ENCODE measurements around the gene KRCC1. TPM values are rescaled to one million over a fixed set of nuclear protein-coding genes. Genes with fewer than 3 reads are reported as not detected.

KRCC1 gene
- total and polyA plus RNA-seq, 9 of the 15 experiments (the other 6 are each of a cell fraction or from before 2014, with no cell fraction given) = 1.9 to 6.0 (median 2.2) TPM

DNA sequence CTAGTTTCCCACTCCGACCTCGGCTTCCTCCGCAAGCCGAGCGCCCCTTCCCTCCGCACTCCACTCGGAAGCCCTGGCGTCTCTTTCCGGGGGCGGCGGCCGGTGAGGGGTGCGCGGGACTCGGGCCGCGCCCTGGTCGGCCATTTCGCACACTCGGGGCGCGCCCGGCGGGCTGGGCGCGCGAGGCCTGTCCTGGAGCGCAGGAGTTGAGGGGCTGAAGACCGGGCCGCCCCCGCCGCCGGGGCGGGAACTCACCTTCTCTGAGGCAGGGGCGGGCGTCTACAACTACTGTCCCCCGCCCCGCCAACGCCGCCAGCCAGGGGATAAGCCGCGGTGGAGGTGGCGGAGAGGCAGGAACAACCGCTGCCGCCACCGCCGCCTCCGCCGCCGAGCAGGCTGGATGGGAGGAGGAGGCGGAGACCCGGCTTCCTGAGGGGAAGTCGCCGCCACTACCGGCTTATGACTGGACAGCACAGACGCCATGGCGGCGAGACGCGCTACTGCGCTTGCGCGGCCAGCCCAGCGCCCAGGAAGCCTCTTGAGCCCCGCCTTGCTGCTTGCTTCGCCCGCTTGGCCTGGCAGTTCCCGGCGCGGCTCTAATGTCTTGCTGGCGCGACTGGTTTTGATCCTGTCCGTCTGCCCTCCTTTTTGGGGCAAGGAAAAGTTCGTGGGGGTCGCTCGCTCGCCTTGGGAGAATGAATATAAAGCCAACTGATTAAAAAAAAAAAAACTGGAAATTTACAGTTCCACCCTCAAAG lies at the start of gene KRCC1 (continued):
- TF ChIP-seq, protein P1, sequence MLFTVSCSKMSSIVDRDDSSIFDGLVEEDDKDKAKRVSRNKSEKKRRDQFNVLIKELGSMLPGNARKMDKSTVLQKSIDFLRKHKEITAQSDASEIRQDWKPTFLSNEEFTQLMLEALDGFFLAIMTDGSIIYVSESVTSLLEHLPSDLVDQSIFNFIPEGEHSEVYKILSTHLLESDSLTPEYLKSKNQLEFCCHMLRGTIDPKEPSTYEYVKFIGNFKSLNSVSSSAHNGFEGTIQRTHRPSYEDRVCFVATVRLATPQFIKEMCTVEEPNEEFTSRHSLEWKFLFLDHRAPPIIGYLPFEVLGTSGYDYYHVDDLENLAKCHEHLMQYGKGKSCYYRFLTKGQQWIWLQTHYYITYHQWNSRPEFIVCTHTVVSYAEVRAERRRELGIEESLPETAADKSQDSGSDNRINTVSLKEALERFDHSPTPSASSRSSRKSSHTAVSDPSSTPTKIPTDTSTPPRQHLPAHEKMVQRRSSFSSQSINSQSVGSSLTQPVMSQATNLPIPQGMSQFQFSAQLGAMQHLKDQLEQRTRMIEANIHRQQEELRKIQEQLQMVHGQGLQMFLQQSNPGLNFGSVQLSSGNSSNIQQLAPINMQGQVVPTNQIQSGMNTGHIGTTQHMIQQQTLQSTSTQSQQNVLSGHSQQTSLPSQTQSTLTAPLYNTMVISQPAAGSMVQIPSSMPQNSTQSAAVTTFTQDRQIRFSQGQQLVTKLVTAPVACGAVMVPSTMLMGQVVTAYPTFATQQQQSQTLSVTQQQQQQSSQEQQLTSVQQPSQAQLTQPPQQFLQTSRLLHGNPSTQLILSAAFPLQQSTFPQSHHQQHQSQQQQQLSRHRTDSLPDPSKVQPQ (CRISPR knock-in tag; IDR thresholded peaks at IDR 0.05; ENCODE audit: borderline replicate concordance) = no peak
- TF ChIP-seq PRPF4 (IDR thresholded peaks at IDR 0.05; ENCODE audit: insufficient read depth, low read depth, low read length, poor library complexity, severe bottlenecking) (peak; percentile 27), RBM22 (IDR thresholded peaks at IDR 0.05; ENCODE audit: low read depth, low read length, poor library complexity, severe bottlenecking) (peak; percentile 76), NELFE (IDR thresholded peaks at IDR 0.05; ENCODE audit: insufficient read depth, insufficient read length) (no peak), ZNF165 (CRISPR knock-in tag; IDR thresholded peaks at IDR 0.05; ENCODE audit: borderline replicate concordance) (no peak), MAFF (IDR thresholded peaks at IDR 0.05; ENCODE audit: low read length) (no peak), SAFB (IDR thresholded peaks at IDR 0.05; ENCODE audit: borderline replicate concordance, low read depth, low read length) (no peak), BRF1 (IDR thresholded peaks at IDR 0.05; ENCODE audit: borderline replicate concordance, extremely low read depth, insufficient read length) (no peak), RAD51 (IDR thresholded peaks at IDR 0.05; ENCODE audit: borderline replicate concordance, low read depth) (no peak), KLF6 (CRISPR knock-in tag; IDR thresholded peaks at IDR 0.05; ENCODE audit: borderline replicate concordance) (no peak)
- TF ChIP-seq, protein P2, sequence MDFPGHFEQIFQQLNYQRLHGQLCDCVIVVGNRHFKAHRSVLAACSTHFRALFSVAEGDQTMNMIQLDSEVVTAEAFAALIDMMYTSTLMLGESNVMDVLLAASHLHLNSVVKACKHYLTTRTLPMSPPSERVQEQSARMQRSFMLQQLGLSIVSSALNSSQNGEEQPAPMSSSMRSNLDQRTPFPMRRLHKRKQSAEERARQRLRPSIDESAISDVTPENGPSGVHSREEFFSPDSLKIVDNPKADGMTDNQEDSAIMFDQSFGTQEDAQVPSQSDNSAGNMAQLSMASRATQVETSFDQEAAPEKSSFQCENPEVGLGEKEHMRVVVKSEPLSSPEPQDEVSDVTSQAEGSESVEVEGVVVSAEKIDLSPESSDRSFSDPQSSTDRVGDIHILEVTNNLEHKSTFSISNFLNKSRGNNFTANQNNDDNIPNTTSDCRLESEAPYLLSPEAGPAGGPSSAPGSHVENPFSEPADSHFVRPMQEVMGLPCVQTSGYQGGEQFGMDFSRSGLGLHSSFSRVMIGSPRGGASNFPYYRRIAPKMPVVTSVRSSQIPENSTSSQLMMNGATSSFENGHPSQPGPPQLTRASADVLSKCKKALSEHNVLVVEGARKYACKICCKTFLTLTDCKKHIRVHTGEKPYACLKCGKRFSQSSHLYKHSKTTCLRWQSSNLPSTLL (IDR thresholded peaks at IDR 0.05) = no peak
- TF ChIP-seq, protein P3, sequence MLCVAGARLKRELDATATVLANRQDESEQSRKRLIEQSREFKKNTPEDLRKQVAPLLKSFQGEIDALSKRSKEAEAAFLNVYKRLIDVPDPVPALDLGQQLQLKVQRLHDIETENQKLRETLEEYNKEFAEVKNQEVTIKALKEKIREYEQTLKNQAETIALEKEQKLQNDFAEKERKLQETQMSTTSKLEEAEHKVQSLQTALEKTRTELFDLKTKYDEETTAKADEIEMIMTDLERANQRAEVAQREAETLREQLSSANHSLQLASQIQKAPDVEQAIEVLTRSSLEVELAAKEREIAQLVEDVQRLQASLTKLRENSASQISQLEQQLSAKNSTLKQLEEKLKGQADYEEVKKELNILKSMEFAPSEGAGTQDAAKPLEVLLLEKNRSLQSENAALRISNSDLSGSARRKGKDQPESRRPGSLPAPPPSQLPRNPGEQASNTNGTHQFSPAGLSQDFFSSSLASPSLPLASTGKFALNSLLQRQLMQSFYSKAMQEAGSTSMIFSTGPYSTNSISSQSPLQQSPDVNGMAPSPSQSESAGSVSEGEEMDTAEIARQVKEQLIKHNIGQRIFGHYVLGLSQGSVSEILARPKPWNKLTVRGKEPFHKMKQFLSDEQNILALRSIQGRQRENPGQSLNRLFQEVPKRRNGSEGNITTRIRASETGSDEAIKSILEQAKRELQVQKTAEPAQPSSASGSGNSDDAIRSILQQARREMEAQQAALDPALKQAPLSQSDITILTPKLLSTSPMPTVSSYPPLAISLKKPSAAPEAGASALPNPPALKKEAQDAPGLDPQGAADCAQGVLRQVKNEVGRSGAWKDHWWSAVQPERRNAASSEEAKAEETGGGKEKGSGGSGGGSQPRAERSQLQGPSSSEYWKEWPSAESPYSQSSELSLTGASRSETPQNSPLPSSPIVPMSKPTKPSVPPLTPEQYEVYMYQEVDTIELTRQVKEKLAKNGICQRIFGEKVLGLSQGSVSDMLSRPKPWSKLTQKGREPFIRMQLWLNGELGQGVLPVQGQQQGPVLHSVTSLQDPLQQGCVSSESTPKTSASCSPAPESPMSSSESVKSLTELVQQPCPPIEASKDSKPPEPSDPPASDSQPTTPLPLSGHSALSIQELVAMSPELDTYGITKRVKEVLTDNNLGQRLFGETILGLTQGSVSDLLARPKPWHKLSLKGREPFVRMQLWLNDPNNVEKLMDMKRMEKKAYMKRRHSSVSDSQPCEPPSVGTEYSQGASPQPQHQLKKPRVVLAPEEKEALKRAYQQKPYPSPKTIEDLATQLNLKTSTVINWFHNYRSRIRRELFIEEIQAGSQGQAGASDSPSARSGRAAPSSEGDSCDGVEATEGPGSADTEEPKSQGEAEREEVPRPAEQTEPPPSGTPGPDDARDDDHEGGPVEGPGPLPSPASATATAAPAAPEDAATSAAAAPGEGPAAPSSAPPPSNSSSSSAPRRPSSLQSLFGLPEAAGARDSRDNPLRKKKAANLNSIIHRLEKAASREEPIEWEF (CRISPR knock-in tag; IDR thresholded peaks at IDR 0.05) = no peak
